C4-2B (cell line): ENCODE data around the gene NDE1.
"Not testable (repeated sequence)": the region's sequence is repeated elsewhere in the genome, so short reads cannot be mapped to it uniquely, and the experiment has no call there.

Experiments used
- H3K27ac ChIP-seq: fragments of 450-650 bp; 2 replicates; pipeline ENCODE4 v1.5.1; 2017
- CTCF ChIP-seq: fragments of 450-650 bp; conservative IDR thresholded peaks from 2 replicates; pipeline ENCODE4 v1.5.1; 2017; ENCODE audit warnings: mild to moderate bottlenecking
- ZFX ChIP-seq: fragments of 450-650 bp; IDR thresholded peaks from 2 replicates; pipeline ENCODE4 v1.6.1; 2017

The NDE1 gene

DNA sequence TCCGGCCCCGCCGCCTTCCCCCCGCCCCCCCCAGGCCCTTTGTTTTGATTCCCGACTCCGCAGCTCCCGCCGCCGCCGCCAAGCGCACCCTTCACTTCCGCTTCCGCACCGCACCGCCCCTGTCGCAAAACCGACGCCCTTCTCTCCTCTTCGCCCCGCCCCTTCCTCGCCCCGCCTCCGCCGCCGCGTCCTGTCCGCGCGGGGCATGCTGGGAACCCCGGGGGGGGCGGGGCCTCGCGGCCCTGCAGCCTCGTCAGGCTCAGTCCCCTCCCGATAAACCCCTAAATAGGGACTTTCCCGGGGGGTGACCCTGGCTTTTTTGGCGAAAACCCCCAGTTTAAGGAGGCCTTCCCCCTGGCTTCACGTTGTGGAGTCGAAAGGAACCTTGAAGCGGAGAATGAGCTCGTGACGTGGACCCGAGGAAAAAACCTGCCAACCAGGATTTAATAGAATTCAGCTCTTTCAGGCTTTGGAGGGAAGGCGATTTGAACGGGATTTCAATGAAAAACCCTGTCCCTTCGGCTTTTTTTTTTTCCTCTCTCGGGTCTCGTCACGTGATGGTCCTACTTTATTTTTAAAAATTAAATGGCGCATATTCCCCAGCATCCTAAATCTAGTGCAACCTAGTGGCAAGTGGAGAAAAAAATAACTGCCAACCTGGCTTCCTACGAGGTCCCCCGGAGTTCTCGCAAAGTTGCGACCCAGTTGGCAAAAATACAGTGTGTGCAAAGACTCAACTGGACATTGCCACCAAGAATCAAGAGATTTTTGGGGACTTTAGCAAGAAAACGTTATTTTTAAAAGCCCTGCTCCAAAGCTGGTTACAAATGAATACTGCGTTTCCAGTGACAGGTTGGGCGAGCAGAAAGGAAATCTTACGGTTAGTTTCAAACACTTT lies 6.7 kb upstream of the NDE1 start, which contains the start of gene MARF1:
Gene MARF1 (minus strand): TSS at position 107 of the 898 bp plus-strand sequence. CDS start 3,921 bp downstream, outside the sequence.
- TF ChIP-seq CTCF (peak; percentile 69), ZFX (no peak)
- H3K27ac ChIP-seq, result peak within 1 kb of the TSS; percentile 90

GRCh38 chr16:15643946-15644250 lies 6.1 kb upstream of the NDE1 start:
- H3K27ac ChIP-seq, result peak overlapping the region; percentile 90; the same call in 1 of the 2 replicates
- TF ChIP-seq CTCF, result no peak
- TF ChIP-seq ZFX, result no peak

GRCh38 chr16:15644267-15644961 lies 5.6 kb upstream of the NDE1 start:
- H3K27ac ChIP-seq, result no peak overlapping the region; the same call in 1 of the 2 replicates
- no peak for TF ChIP-seq CTCF
- TF ChIP-seq ZFX, result no peak

DNA sequence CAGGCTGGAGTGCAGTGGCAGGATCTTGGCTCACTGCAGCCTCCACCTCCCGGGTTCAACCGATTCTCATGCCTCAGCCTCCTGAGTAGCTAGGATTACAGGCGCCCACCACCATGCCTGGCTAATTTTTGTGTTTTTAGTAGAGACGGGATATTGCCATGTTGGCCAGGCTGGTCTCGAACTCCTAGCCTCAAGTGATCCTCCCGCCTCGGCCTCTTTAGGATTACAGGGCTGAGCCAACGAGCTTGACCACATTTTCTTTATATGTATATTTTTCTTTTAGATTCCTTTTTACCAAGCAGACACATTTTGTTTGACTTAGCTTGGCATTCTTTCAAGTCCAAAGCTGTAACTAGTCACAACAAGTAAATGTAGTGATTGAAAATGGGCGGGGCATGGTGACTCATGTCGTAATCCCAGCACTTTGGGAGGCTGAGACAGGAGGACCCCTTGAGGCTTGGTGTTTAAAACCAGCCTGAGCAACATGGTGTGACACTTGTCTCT lies 5.0 kb upstream of the NDE1 start:
- H3K27ac ChIP-seq, result not testable (repeated sequence)

DNA sequence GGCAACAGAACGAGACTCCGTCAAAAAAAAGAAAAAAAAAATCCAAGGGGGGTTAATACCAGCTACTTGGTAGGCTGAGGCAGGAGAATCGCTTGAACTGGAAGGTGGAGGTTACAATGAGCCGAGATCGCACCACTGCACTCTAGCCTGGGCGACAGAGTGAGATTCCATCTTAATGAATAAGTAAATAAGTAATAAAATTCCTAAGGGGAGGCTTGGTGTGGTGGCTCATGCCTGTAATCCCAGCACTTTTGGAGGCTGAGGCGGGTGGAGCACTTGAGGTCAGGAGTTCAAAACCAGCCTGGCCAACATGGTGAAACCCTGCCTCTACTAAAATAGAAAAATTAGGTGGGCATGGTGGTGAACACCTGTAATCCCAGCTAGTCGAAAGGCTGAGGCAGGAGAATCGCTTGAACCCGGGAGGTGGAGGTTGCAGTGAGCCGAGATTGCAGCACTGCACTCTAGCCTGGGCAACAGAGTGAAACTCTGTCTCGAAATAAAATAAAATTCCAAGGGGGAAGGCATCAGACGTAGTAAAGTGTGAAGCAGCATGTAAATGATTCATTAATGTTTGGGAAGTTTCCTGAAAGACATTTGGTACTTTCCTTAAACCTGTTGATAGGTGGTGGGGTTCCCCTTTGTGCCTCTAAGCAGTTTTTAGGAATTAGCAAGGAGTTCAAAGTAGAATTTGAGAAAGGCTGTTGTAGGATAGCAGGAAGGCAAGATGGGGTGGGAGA lies 3.3 kb upstream of the NDE1 start:
- H3K27ac ChIP-seq, result not testable (repeated sequence)

- TF ChIP-seq ZFX (no peak), CTCF (no peak)
- H3K27ac ChIP-seq, result no peak overlapping the region
These were observed 2.6 kb upstream of the NDE1 start for GRCh38 chr16:15647294-15648014.

DNA sequence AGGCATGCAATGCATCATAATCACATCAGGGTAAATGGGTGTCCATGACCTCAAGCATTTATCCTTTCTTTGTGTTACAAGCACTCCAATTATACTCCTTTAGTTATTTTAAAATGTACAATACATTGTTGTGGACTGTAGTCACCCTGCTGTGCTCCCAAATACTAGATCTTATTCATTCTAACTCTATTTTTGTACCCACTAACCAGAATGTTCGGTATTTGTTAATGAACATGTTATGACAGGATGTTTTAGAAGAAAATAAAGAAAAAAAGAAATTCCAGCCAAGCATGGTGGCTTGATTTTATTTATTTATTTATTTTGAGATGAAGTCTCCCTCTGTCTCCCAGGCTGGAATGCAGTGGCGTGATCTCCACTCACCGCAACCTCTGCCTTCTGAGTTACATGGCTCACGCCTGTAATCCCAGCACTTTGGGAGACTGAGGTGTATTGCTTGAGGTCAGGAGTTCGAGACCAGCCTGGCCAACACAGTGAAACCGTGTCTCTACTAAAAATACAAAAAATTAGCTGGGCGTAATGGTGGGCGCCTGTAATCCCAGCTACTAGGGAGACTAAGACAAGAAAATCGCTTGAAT lies 1.8 kb upstream of the NDE1 start:
- TF ChIP-seq CTCF (no peak), ZFX (no peak)
- H3K27ac ChIP-seq, result no peak overlapping the region

- peak overlapping the region; percentile 88 for H3K27ac ChIP-seq
These were observed 734 bp upstream of the NDE1 start for GRCh38 chr16:15649311-15649710.
